HTERT RPE-1 (cell line): ENCODE measurements around the gene BBC3.
"Not testable (repeated sequence)": the region's sequence is repeated elsewhere in the genome, so short reads cannot be mapped to it uniquely, and the experiment has no call there.

Experiments used
- in situ Hi-C: fragments of 300-500 bp; cut with MboI; formaldehyde crosslinking; loops from 4 replicates; pipeline ENCODE4 v1.14.3; 2020; ENCODE audit warnings: low sequenced_read_pairs

BBC3 gene

DNA sequence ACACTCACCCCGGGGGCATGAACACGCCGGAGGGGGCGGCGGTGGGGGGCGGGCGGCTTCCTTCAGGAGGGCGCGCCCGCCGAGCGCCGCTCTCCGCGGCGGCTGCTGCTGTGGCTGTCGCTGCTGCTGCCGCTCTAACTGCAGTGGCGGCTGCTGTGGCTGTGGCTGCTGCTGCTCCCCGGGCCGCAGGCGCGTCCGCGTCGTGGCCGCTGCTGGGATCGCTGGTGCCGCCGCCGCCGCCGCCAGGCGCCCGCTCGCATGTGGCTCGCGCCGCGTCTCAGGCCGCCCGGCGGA is at the start of gene BBC3:
Gene BBC3 (minus strand): TSS at position 279 of the 294 bp plus-strand sequence. CDS start 2,768 bp downstream, outside the sequence.
- in situ Hi-C loops = no loop called here

GRCh38 chr19:47280183-47280797 is 49.3 kb upstream of the BBC3 start:
- in situ Hi-C loops = no loop called here

DNA sequence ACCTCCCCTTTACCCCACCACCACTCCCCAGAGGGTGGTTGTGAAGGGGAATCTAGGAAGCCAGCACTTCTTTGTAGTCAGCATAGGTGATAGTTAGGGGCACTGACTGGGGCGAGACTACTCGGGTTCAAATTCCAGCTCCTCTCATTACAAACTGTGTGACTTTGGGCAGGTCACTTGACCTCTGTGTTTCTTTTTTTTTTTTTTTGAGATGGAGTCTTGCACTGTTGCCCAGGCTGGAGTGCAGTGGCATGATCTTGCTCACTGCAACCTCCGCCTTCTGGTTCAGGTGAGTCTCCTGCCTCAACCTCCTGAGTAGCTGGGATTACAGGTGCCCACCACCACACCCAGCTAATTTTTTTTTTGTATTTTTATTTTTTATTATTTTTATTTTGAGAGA is 45.5 kb upstream of the BBC3 start:
- in situ Hi-C loops = not testable (repeated sequence)

DNA sequence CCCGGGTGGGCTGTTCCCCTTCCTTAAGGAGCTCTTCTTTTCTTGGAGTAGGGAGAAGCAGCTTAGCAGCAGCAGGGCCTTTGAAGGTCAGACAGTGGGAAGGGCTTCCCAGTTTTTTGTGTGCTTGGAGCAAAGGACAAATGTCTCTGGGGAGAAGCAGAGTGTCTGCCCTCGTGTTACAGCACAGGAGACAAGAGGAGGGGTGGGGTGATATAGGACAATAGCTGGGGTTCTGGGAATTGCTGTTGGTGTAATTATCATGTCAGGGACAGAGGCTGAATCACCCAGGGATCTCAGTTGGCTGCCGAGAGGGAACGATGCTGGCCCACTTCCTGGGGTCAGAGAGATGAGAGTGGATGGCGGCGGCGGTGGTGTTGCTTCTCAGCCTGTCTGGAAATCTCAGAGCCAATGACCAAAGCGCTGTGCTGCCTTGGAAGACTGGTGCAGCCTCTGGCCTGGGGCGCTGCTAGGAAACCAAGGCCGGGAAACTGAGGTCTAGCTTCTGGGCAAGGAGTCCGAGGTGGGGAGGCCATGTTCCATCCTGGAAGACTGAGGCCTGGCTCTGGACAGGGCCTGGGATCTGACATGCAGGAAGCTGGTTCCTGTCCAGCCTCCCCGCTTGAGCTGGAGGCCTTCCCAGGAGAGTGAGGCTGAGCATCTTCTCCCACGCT is 44.9 kb upstream of the BBC3 start:
- in situ Hi-C loops = no loop called here

DNA sequence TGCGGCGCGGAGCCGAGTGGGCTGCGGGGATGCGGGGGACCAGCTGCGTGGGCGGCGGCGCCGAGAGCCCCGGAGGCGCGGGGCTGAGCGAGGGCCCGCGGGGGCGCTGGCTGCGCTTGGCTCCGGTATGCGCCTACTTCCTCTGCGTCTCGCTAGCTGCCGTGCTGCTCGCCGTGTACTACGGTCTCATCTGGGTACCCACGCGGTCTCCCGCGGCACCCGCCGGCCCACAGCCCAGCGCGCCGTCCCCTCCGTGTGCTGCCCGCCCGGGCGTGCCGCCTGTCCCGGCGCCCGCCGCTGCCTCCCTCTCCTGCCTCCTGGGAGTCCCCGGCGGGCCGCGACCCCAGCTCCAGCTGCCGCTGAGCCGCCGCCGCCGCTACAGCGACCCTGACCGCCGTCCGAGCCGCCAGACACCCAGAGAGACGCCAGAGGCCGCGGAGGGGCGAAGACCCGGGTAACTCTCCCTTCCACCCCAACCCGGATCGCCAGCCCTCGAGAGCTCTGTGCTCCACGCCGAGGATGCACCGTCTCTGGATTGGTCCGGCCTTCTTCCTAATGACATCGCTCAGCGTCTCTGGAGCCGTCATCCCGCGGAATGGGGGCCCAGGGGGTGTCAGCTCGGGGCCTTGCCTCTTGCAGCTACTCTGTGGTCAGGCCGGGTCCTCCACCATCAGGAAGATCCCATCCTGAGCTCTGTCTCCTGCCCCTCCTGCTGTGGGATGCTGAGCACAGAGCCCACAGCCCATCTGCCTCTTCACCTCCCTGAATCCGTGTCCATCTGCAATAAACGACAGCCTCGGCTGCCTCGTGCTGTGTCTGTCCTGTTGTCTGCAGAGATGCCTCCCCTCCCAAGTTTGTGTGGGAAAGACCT is 44.1 kb upstream of the BBC3 start:
- in situ Hi-C loops = no loop called here

GRCh38 chr19:47274071-47274890 is 43.3 kb upstream of the BBC3 start, which contains the start of gene INAFM1:
INAFM1 (plus strand) TSS chr19:47274885; CDS start chr19:47274920, 35 bp downstream.
- in situ Hi-C loops = no loop called here

DNA sequence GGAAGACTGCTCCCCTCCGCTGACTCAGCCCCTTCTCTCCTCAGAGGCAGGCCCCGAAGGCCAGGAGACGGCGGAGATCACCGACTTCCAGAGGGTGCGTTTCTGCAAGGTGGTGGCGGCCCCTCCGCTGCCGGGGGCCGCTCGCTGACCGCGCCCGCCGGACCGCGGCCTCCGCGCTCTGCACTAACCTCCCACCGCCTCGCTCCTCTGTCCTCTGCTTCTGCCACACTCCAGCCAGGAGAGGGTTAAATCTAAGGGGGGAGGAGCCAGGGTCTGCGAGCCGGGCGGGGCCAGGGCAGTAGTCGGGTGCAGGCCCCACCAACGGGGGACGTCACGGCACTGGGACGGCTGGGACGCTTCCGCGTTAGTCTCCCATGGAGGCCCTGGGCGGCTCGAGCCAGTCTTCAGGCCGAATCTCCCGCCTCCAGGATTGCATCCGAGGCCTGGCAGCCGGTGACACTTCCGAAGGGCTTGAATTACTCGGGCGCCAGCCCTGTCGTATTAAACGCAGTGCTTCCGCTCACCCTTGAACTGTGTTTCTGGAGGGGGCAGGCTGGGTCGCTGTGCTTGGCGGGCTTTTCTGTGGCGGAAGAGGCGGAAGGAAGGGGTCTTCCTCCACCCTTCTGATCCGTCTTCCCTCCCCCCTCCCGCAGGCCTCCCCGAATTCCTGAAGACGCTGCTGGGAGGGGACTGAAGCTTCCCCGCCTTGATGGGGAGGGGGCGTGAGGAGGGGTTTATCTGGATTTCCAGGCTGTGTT is 42.5 kb upstream of the BBC3 start:
- in situ Hi-C loops = no loop called here

DNA sequence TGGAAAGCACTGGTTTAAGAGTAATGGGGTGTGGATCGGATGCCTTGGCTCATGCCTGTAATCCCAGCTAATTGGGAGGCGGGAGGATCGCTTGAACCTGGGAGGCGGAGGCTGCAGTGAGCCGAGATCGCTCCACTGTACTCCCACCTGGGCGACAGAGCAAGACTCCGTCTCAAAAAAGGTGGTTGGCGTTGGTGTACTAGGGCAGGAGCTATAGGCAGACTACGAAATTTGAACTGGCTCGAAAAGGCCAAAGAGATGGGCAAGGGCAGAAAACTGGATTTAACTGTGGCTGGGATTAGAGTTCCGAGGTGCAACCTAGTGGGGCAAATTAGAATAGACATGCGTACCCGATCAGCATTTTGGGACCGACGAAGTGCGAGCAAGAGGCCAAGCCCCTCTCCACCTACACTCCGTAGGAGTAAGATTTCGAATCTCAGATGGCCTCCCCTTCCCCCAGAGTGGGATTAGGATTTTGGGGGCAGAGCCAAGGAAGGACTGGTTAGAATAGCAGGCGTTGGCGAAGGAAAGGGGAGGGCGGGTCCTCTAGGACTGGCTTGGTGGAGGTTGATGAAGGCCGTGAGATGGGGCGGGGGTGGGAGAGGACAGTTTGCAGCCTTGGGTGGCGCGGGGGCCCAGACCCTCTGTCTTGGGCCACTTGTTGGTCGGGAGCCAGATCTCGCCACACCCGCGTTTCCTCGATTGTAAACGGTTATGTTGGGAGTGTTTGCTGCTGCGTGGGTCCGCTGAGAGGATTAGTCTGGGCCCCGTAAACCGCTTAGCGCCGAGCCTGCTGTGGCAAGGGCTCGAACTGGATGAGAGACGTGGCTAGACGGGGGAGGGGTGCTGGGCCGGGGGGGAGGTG is 41.7 kb upstream of the BBC3 start:
- in situ Hi-C loops = no loop called here

- in situ Hi-C loops = no loop called here
These were observed 41.0 kb upstream of the BBC3 start for GRCh38 chr19:47271949-47272348.

- in situ Hi-C loops = no loop called here
These were observed 39.4 kb upstream of the BBC3 start for GRCh38 chr19:47270408-47270807.

- in situ Hi-C loops = no loop called here
These were observed 38.6 kb upstream of the BBC3 start for GRCh38 chr19:47269596-47269995.

GRCh38 chr19:47268028-47268427 is 37.0 kb upstream of the BBC3 start:
- in situ Hi-C loops = no loop called here

DNA sequence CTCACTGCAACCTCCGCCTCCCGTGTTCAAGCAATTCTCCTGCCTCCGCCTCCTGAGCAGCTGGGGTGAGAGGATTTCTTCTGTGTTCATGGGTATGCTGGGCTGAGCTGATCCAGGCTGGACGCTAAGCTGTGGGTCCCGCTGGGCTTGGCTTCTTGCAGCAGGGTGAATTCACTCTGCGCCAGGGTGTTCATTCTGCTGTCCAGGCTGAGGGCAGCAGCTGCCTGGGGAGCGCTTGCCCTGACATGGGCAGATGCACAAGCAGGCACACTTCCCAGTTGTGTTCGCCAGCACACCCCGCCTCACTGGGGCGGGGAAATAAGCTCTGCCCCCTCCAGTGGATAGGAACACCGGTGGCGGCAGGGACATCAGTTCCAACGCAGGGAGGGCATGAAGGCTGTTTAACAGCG is 36.4 kb upstream of the BBC3 start:
- in situ Hi-C loops = no loop called here

DNA sequence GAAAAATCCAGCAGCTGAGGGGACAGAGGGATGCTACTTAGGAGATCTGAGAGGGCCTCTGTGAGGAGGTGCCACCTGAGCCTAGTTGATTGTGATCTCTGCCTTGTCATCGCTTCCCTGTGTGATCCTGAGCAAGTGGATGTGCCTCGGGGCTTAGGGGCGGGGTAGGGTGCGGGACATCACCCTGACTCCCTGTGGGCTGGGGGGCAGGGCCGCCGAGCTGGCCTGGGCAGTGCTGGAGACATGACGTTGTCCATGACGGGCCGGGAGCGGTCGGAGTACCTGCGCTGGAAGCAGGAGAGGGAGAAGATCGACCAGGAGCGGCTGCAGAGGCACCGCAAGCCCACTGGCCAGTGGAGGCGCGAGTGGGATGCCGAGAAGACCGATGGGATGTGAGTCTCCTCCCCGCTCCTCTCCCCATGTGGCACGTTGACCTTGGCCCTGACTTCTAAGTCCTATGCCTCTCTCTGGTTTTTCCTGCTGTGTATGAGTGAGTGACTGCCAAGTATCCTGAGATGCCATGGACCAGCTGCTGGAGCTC is 35.5 kb upstream of the BBC3 start:
- in situ Hi-C loops = no loop called here

DNA sequence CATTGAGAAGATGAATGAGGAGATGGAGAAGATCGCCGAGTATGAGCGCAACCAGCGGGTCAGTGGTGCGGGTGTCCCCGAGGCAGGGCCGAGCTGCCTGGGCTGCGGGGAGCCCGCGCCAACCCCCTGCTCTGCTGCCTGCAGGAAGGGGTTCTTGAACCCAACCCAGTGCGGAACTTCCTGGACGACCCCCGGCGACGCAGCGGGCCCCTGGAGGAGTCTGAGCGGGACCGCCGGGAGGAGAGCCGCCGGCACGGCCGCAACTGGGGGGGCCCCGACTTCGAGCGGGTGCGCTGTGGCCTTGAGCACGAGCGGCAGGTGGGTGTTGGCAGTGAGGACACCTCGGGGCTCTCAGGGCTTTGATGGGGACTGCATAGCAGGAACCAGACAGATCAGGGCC is 33.6 kb upstream of the BBC3 start:
- in situ Hi-C loops = no loop called here

DNA sequence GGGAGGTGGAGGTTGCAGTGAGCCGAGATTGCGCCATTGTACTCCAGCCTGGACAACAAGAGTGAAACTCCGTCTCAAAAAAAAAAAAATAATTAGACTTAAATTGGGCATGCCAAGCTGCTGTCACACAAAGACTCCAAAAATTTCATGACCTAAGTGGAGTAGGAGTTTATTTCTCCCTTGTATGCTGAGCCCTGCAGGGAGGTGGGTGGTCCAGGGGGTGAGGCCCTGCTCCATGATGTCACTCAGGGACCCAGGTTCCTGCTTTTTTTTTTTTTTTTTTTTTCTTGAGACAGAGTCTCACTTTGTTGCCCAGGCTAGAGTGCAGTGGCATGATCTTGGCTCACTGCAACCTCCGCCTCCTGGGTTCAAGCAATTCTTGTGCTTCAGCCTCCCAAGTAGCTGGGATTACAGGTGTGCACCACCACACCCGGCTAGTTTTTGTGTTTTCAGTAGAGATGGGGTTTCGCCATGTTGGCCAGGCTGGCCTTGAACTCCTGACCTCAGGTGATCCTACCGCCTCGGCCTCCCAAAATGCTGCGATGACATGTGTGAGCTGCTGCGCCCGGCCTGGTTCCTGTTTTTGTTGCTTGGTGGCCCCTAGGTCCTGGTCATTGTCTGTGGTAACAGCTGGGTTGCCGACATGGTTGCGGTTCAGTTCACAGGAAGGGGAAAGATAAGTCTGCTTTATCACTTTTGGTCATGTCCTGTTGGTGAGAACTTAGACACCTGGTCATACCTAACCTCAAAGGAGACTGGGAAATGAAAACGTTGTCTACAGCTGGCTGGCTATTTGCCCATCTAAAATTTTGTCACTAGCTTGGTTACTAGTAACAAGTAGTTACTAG is 31.2 kb upstream of the BBC3 start:
- in situ Hi-C loops = not testable (repeated sequence)

DNA sequence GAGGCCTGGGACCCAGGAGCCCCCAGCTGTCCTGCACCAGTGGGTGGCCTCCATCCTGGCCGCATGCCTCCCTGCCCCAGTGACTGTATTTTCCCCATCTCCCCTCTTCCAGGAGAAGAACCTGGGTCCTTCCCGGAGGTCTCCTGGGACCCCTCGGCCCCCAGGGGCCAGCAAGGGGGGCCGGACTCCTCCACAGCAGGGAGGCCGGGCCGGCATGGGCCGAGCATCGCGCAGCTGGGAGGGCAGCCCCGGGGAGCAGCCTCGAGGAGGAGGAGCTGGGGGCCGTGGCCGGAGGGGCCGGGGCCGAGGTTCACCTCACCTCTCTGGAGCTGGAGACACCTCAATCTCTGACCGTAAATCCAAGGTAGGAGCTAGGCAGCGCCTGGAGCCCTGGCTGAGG is 29.5 kb upstream of the BBC3 start:
- in situ Hi-C loops = no loop called here

DNA sequence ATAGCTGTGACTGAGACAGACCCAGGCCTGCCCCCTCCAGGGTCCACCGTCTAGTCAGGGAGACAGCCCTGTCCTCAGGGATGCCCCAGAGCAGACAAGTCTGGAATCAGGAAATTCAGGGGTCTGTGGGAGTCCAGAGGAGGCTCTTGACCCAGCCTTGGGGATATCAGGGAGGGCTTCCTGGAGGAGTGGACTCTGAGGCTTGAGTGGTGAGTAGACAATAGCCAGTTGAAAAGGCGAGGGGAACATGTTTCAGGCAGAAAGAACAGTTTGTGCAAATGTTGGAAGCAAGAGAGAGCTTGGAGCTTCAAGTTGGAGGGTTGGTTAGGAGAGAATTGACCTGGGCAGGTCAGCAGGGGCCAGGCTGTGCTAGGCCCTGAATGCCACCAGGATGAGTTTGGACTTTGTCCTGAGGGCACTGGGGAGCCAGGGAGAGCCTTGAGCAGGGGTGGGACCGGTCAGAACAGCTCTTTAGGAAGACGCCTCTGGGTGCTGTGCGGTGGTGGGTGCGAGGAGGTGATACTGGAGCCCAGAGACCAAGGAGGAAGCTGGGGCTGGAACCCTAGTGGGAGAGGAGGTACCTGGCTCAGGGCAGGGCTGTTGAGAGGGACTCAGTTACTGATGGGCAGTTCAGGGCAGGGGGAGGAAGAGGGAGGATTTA is 28.0 kb upstream of the BBC3 start:
- in situ Hi-C loops = no loop called here
